ENCODE measurements around the gene ATF7. TPM values are rescaled to one million over a fixed set of nuclear protein-coding genes. Genes with fewer than 3 reads are reported as not detected.

ATF7 gene
- total and polyA plus RNA-seq, 2 donors (not counting 1 experiment from before 2014, with no cell fraction given): 15.7 to 42.2 TPM

DNA sequence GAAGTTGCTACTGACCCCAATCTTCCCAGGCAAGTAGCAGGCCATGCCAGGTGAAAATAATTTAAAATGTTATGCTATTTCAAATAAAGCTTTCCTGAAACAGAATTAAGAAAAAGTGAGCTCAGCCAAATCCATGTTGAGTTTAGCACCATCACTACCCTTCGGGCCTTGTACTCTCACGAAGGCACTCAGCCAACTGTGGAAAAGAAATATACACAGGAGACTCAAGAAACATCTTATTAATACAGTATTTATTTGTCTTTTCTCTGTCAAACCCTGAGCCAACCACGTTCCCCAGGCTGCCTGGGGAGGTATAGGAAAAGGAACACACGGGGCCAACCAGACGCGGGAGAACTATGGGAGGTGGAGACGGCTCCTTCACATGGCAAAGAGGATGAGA, 38.8 kb upstream of the ATF7 start:
- H4K20me1 ChIP-seq (ENCODE audit: control insufficient read depth, insufficient read depth, low read length, poor library complexity, severe bottlenecking): peaks cover 9% of the 10 kb centered on the region
- H3K4me1 ChIP-seq (ENCODE audit: control insufficient read depth in 2 of 2, insufficient read depth in 2 of 2, low read length in 2 of 2): no peaks in the 10 kb centered on the region
- no peak for ATAC-seq (ENCODE audit: low read depth)
- H3K27me3 ChIP-seq (replicated peaks in 1 of 4; ENCODE audit: control extremely low read depth in 1 of 4, control insufficient read depth in 3 of 4, insufficient read depth in 4 of 4, low read length in 3 of 4): no peaks in the 10 kb centered on the region
- Mint-ChIP-seq H3K9me3 (ENCODE audit: insufficient read depth) (no peaks in the 10 kb centered on the region), H3K27me3 (no peaks in the 10 kb centered on the region), H3K27ac (no peak overlapping the region), H3K4me1 (peaks cover 1% of the 10 kb centered on the region), H3K4me3 (no peak overlapping the region)
- no peak overlapping the region for H3K27ac ChIP-seq (ENCODE audit: low read length in 2 of 2)
- intact Hi-C loops (cut with micrococcal nuclease): no loop called here
- no peaks in the 10 kb centered on the region for H3K9me3 ChIP-seq (ENCODE audit: control extremely low read depth in 1 of 3, control insufficient read depth in 2 of 3, insufficient read depth in 1 of 3, low read length in 2 of 3)
- no peak overlapping the region for H3K4me3 ChIP-seq (ENCODE audit: control extremely low read depth in 1 of 5, extremely low read depth in 1 of 5, insufficient read depth in 1 of 5, low read depth in 2 of 5, low read length in 4 of 5)
- H3K36me3 ChIP-seq (replicated peaks in 1 of 2; ENCODE audit: control extremely low read depth in 1 of 2, control insufficient read depth in 1 of 2, extremely low read depth in 1 of 2, insufficient read depth in 2 of 2, low read length in 1 of 2): peaks cover 7 to 49% of the 10 kb centered on the region in 2 experiments
- no peak overlapping the region for H3K9ac ChIP-seq (ENCODE audit: low read length)
- WGBS (ENCODE audit: insufficient coverage): 100% methylated on average over 5 of the region's 7 CpGs
- H3K4me2 ChIP-seq (replicated peaks; ENCODE audit: low read depth, low read length, poor library complexity, severe bottlenecking): no peak overlapping the region
- no peak overlapping the region for H2AFZ ChIP-seq (ENCODE audit: insufficient read depth, low read depth, low read length, poor library complexity, severe bottlenecking)
- POLR2A ChIA-PET: no interaction called here
- TF ChIP-seq, protein P1, sequence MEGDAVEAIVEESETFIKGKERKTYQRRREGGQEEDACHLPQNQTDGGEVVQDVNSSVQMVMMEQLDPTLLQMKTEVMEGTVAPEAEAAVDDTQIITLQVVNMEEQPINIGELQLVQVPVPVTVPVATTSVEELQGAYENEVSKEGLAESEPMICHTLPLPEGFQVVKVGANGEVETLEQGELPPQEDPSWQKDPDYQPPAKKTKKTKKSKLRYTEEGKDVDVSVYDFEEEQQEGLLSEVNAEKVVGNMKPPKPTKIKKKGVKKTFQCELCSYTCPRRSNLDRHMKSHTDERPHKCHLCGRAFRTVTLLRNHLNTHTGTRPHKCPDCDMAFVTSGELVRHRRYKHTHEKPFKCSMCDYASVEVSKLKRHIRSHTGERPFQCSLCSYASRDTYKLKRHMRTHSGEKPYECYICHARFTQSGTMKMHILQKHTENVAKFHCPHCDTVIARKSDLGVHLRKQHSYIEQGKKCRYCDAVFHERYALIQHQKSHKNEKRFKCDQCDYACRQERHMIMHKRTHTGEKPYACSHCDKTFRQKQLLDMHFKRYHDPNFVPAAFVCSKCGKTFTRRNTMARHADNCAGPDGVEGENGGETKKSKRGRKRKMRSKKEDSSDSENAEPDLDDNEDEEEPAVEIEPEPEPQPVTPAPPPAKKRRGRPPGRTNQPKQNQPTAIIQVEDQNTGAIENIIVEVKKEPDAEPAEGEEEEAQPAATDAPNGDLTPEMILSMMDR (IDR thresholded peaks at IDR 0.05): no peak
- no peak for TF ChIP-seq EZH2 (IDR thresholded peaks at IDR 0.05; ENCODE audit: borderline replicate concordance, insufficient read depth, low read depth, low read length, poor library complexity, severe bottlenecking)
- DNase-seq: no peak
- CTCF ChIA-PET: interaction anchor here (1.7 kb wide), 1 partner anchor 11 kb away, joined by 7 read pairs; the partner anchor contains the start of gene ATP5MC2
- no peaks in the 10 kb centered on the region for H3K79me2 ChIP-seq (ENCODE audit: control insufficient read depth, insufficient read depth, low read length)

DNA sequence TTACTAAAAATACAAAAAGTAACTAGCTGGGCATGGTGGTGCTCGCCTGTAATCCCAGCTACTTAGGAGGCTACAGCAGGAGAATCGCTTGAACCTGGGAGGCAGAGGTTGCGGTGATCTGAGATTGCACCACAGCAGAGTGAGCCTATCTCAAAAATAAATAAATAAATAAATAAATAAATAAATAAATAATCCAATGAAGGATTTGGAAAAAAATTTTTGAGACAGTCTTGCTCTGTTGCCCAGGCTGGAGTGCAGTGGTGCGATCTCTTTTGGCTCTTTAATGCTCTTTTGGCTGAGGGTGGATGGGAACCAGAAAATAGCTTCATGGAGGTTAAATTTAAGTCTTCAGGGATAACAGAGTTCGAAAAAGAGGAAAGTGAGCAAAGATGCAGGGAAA, 38.0 kb upstream of the ATF7 start:
- Mint-ChIP-seq H3K9me3 (ENCODE audit: insufficient read depth) (no peaks in the 10 kb centered on the region), H3K27ac (no peak overlapping the region), H3K4me1 (no peaks in the 10 kb centered on the region), H3K27me3 (no peaks in the 10 kb centered on the region), H3K4me3 (no peak overlapping the region)
- ATAC-seq (ENCODE audit: low read depth) (no peak), DNase-seq (no peak)
- 64% methylated on average over 3 of the region's 5 CpGs for WGBS (ENCODE audit: insufficient coverage)
- Histone ChIP-seq H3K4me3 (ENCODE audit: control extremely low read depth in 1 of 5, extremely low read depth in 1 of 5, insufficient read depth in 1 of 5, low read depth in 2 of 5, low read length in 4 of 5) (no peak overlapping the region), H4K20me1 (ENCODE audit: control insufficient read depth, insufficient read depth, low read length, poor library complexity, severe bottlenecking) (peaks cover 2% of the 10 kb centered on the region), H3K4me1 (ENCODE audit: control insufficient read depth in 2 of 2, insufficient read depth in 2 of 2, low read length in 2 of 2) (no peaks in the 10 kb centered on the region), H3K4me2 (replicated peaks; ENCODE audit: low read depth, low read length, poor library complexity, severe bottlenecking) (no peak overlapping the region), H3K9ac (ENCODE audit: low read length) (no peak overlapping the region), H3K9me3 (ENCODE audit: control extremely low read depth in 1 of 3, control insufficient read depth in 2 of 3, insufficient read depth in 1 of 3, low read length in 2 of 3) (no peaks in the 10 kb centered on the region), H3K27ac (ENCODE audit: low read length in 2 of 2) (no peak overlapping the region), H3K79me2 (ENCODE audit: control insufficient read depth, insufficient read depth, low read length) (no peaks in the 10 kb centered on the region), H2AFZ (ENCODE audit: insufficient read depth, low read depth, low read length, poor library complexity, severe bottlenecking) (no peak overlapping the region), H3K27me3 (replicated peaks in 1 of 4; ENCODE audit: control extremely low read depth in 1 of 4, control insufficient read depth in 3 of 4, insufficient read depth in 4 of 4, low read length in 3 of 4) (no peaks in the 10 kb centered on the region), H3K36me3 (replicated peaks in 1 of 2; ENCODE audit: control extremely low read depth in 1 of 2, control insufficient read depth in 1 of 2, extremely low read depth in 1 of 2, insufficient read depth in 2 of 2, low read length in 1 of 2) (peaks cover 7 to 41% of the 10 kb centered on the region in 2 experiments)
- intact Hi-C loops (cut with micrococcal nuclease): no loop called here
- TF ChIP-seq, protein P1 (IDR thresholded peaks at IDR 0.05): no peak
- no peak for TF ChIP-seq EZH2 (IDR thresholded peaks at IDR 0.05; ENCODE audit: borderline replicate concordance, insufficient read depth, low read depth, low read length, poor library complexity, severe bottlenecking)
- ChIA-PET CTCF (interaction anchor here (1.1 to 1.7 kb wide), 2 partner anchors 12 to 36 kb away, joined by 3 to 7 read pairs; partner anchors contain the start of gene ATP5MC2), POLR2A (no interaction called here)

Measured in B cell (primary cell).